DMS53 (cell line): ENCODE data around the gene SHOX.
"Not testable (repeated sequence)": the region's sequence is repeated elsewhere in the genome, so short reads cannot be mapped to it uniquely, and the experiment has no call there.

ENCODE experiments used
- DNase-seq: peaks from one replicate; lab custom pipeline; 2025; lab: John Stamatoyannopoulos, UW

The SHOX gene

GRCh38 chrX:621705-622503 is 8.7 kb upstream of the SHOX start:
- no peak for DNase-seq

- not testable (repeated sequence) for DNase-seq
Measured at GRCh38 chrX:622802-623201, 7.8 kb upstream of the SHOX start.

- DNase-seq: no peak
Measured at GRCh38 chrX:623268-623598, 7.4 kb upstream of the SHOX start.

GRCh38 chrX:623599-624315 is 6.8 kb upstream of the SHOX start:
- DNase-seq: no peak

- DNase-seq: no peak
Measured at GRCh38 chrX:625137-625691, 5.4 kb upstream of the SHOX start.

- not testable (repeated sequence) for DNase-seq
Measured at GRCh38 chrX:626047-626446, 4.5 kb upstream of the SHOX start.

- no peak for DNase-seq
Measured at GRCh38 chrX:626745-627509, 3.7 kb upstream of the SHOX start.

- DNase-seq: no peak
Measured at GRCh38 chrX:627510-627981, 3.0 kb upstream of the SHOX start.

GRCh38 chrX:627995-628394 is 2.6 kb upstream of the SHOX start:
- DNase-seq: no peak

GRCh38 chrX:629230-630006 is 1.2 kb upstream of the SHOX start:
- no peak for DNase-seq

GRCh38 chrX:630007-630611 is 482 bp upstream of the SHOX start:
- no peak for DNase-seq

GRCh38 chrX:631802-632365 is 1.3 kb downstream of the SHOX start:
- DNase-seq: no peak

GRCh38 chrX:632366-633042 is 1.9 kb downstream of the SHOX start:
- no peak for DNase-seq

- no peak for DNase-seq
Measured at GRCh38 chrX:633043-633984, 2.7 kb downstream of the SHOX start.

- DNase-seq: no peak
Measured at GRCh38 chrX:633985-634958, 3.7 kb downstream of the SHOX start.

GRCh38 chrX:635428-636090 is 5.0 kb downstream of the SHOX start:
- DNase-seq: no peak

GRCh38 chrX:636981-637659 is 6.5 kb downstream of the SHOX start:
- no peak for DNase-seq
